Amygdala (tissue), 56 donors: Measurements from ENCODE around the gene RIN3.
A peak's percentile ranks its signal among the peaks of the same experiment; 100 is the strongest.

Experiments
- DNase-seq, 56 donors: peaks; one replicate each; lab custom pipeline; 2025; lab: John Stamatoyannopoulos, UW

Gene RIN3

GRCh38 chr14:92680781-92681650 lies 167.4 kb downstream of the RIN3 start:
- peak in 31 of 56 donors; percentile 17 to 70 (median 39) for DNase-seq

GRCh38 chr14:92683041-92683440 lies 169.5 kb downstream of the RIN3 start:
- DNase-seq: no peak

GRCh38 chr14:92684801-92685560 lies 171.4 kb downstream of the RIN3 start:
- DNase-seq: no peak

- DNase-seq: no peak
Measured at GRCh38 chr14:92685784-92686355, 172.3 kb downstream of the RIN3 start.

- DNase-seq: no peak
Measured at GRCh38 chr14:92686411-92686899, 172.9 kb downstream of the RIN3 start.

GRCh38 chr14:92686900-92687427 lies 173.4 kb downstream of the RIN3 start:
- peak in 49 of 56 donors; percentile 18 to 83 (median 55) for DNase-seq

- peak in 2 of 56 donors; percentile 15 to 26 for DNase-seq
Measured at GRCh38 chr14:92687681-92688433, 174.3 kb downstream of the RIN3 start.

GRCh38 chr14:92688434-92689375 lies 175.1 kb downstream of the RIN3 start:
- DNase-seq: no peak

- DNase-seq: no peak
Measured at GRCh38 chr14:92690171-92691011, 176.8 kb downstream of the RIN3 start.

- DNase-seq: peak in 10 of 56 donors; percentile 14 to 46 (median 28)
Measured at GRCh38 chr14:92692822-92693226, 179.2 kb downstream of the RIN3 start.

GRCh38 chr14:92693998-92694795 lies 180.6 kb downstream of the RIN3 start:
- DNase-seq: no peak

- no peak for DNase-seq
Measured at GRCh38 chr14:92694807-92695206, 181.2 kb downstream of the RIN3 start.

- DNase-seq: no peak
Measured at GRCh38 chr14:92695562-92695961, 182.0 kb downstream of the RIN3 start.

- no peak for DNase-seq
Measured at GRCh38 chr14:92696366-92696765, 182.8 kb downstream of the RIN3 start.

- no peak for DNase-seq
Measured at GRCh38 chr14:92698393-92698792, 184.8 kb downstream of the RIN3 start.

- DNase-seq: no peak
Measured at GRCh38 chr14:92701826-92702225, 188.2 kb downstream of the RIN3 start.

- DNase-seq: peak in 3 of 56 donors; percentile 18 to 33 (median 30)
Measured at GRCh38 chr14:92702441-92702918, 188.9 kb downstream of the RIN3 start.
